B cell (primary cell): ENCODE data around the gene PLEKHG2. TPM values are rescaled to one million over a fixed set of nuclear protein-coding genes. Genes with fewer than 3 reads are reported as not detected.

Experiments used
- ATAC-seq: fragments of 200-7000 bp; cut with Tn5 transposase; one replicate; pipeline ENCODE4 v1.10.0; 2021; ENCODE audit warnings: low read depth, mild to moderate bottlenecking, moderate number of reproducible peaks, moderate library complexity
- CTCF ChIA-PET: fragments of 350-600 bp; sonication (Branson Sonifier 250); formaldehyde crosslinking; loops from one replicate; lab custom pipeline; 2021; ENCODE audit warnings: antibody characterized with exemption, inconsistent platforms; lab: Charles Lee
- POLR2A ChIA-PET: fragments of 350-600 bp; sonication (Branson Sonifier 250); formaldehyde crosslinking; loops from one replicate; lab custom pipeline; 2021; ENCODE audit warnings: antibody characterized with exemption; lab: Charles Lee
- DNase-seq: peaks from one replicate; pipeline ENCODE4 v3.0.0; 2013
- H2AFZ ChIP-seq: 2 replicates; pipeline ENCODE4 v1.6.1; 2012; ENCODE audit warnings: mild to moderate bottlenecking, low read depth, low read length; ENCODE audit not compliant: insufficient read depth, poor library complexity, severe bottlenecking
- H3K27ac ChIP-seq, 2 donors: 1 replicate in 1 of 2; 2 replicates in 1 of 2; pipeline ENCODE4 v1.5.1; 2012 to 2013; ENCODE audit warnings: low read length in 2 of 2, mild to moderate bottlenecking in 2 of 2, moderate library complexity in 1 of 2
- H3K27me3 ChIP-seq, 4 experiments: fragments of 200-600 bp in 1 of 4; sonication (generic) in 1 of 4; replicated peaks in 1 of 4; 1 replicate in 2 of 4; 2 replicates in 2 of 4; pipeline versions ENCODE4 v1.6.1 to v1.7.0; 2013 to 2016; ENCODE audit warnings: low read length in 3 of 4, mild to moderate bottlenecking in 2 of 4, mixed read lengths in 1 of 4, moderate library complexity in 1 of 4; ENCODE audit not compliant: insufficient read depth in 4 of 4, control insufficient read depth in 3 of 4; ENCODE audit errors: control extremely low read depth in 1 of 4
- H3K36me3 ChIP-seq, 2 experiments: replicated peaks in 1 of 2; 1 replicate in 1 of 2; 2 replicates in 1 of 2; pipeline versions ENCODE4 v1.6.1 to v1.7.1; 2013; ENCODE audit warnings: low read length in 1 of 2; ENCODE audit not compliant: insufficient read depth in 2 of 2, control insufficient read depth in 1 of 2; ENCODE audit errors: control extremely low read depth in 1 of 2, extremely low read depth in 1 of 2
- H3K4me1 ChIP-seq, 2 donors: fragments of 200-600 bp in 1 of 2; sonication (generic) in 1 of 2; 1 replicate in 1 of 2; 2 replicates in 1 of 2; pipeline versions ENCODE4 v1.5.1 to v1.6.1; 2013 to 2017; ENCODE audit warnings: low read length in 2 of 2; ENCODE audit not compliant: control insufficient read depth in 2 of 2, insufficient read depth in 2 of 2
- H3K4me2 ChIP-seq: replicated peaks from 2 replicates; pipeline ENCODE3; 2012; ENCODE audit warnings: mild to moderate bottlenecking, low read depth, low read length; ENCODE audit not compliant: poor library complexity, severe bottlenecking
- H3K4me3 ChIP-seq, 5 experiments: fragments of 200-600 bp in 1 of 5; sonication (generic) in 1 of 5; 1 replicate in 3 of 5; 2 replicates in 2 of 5; pipeline versions ENCODE4 v1.5.1 to v1.7.0; 2011 to 2016; ENCODE audit warnings: low read length in 4 of 5, mild to moderate bottlenecking in 4 of 5, low read depth in 2 of 5, control low read depth in 1 of 5, moderate library complexity in 1 of 5; ENCODE audit not compliant: insufficient read depth in 1 of 5; ENCODE audit errors: control extremely low read depth in 1 of 5, extremely low read depth in 1 of 5
- H3K79me2 ChIP-seq: fragments of 200-600 bp; sonication (generic); one replicate; pipeline ENCODE4 v1.6.0; 2016; ENCODE audit warnings: low read length; ENCODE audit not compliant: control insufficient read depth, insufficient read depth
- H3K9ac ChIP-seq: fragments of 200-600 bp; sonication (generic); 2 replicates; pipeline ENCODE4 v1.6.1; 2017; ENCODE audit warnings: mild to moderate bottlenecking, low read length, moderate library complexity
- H3K9me3 ChIP-seq, 3 donors: one replicate each; pipeline versions ENCODE4 v1.6.1 to v1.7.1; 2013; ENCODE audit warnings: low read length in 2 of 3; ENCODE audit not compliant: control insufficient read depth in 2 of 3, insufficient read depth in 1 of 3; ENCODE audit errors: control extremely low read depth in 1 of 3
- H4K20me1 ChIP-seq: 2 replicates; pipeline ENCODE4 v1.6.0; 2012; ENCODE audit warnings: mild to moderate bottlenecking, low read length; ENCODE audit not compliant: insufficient read depth, control insufficient read depth, poor library complexity, severe bottlenecking
- H3K27ac Mint-ChIP-seq: one replicate; pipeline ENCODE4 v1.8.0; 2021; ENCODE audit warnings: mixed read lengths
- H3K27me3 Mint-ChIP-seq: one replicate; pipeline ENCODE4 v1.8.0; 2021; ENCODE audit warnings: mixed read lengths
- H3K4me1 Mint-ChIP-seq: one replicate; pipeline ENCODE4 v1.8.0; 2021; ENCODE audit warnings: mixed read lengths
- H3K4me3 Mint-ChIP-seq: one replicate; pipeline ENCODE4 v1.8.0; 2021; ENCODE audit warnings: mixed read lengths
- H3K9me3 Mint-ChIP-seq: one replicate; pipeline ENCODE4 v1.8.0; 2022; ENCODE audit warnings: mixed read lengths; ENCODE audit not compliant: insufficient read depth
- CTCF ChIP-seq: fragments of 200-600 bp; IDR thresholded peaks from one replicate; pipeline ENCODE4 v1.8.0; 2022; ENCODE audit warnings: antibody characterized with exemption, mild to moderate bottlenecking
- EZH2 ChIP-seq: IDR thresholded peaks from 2 replicates; pipeline ENCODE4 v1.6.1; 2012; ENCODE audit warnings: borderline replicate concordance, low read depth, mild to moderate bottlenecking, moderate library complexity, low read length; ENCODE audit not compliant: insufficient read depth, poor library complexity, severe bottlenecking
- WGBS: methylation state at CpG from one replicate; pipeline ENCODE4 v1.1.5; 2013; ENCODE audit warnings: missing lambda C conversion rate; ENCODE audit not compliant: insufficient coverage; 5-methylcytosine and 5-hydroxymethylcytosine counted together
- intact Hi-C: fragments of 100-400 bp; cut with micrococcal nuclease; formaldehyde crosslinking; loops from one replicate; pipeline ENCODE4 v1.10.0; 2022
- polyA plus RNA-seq: library from polyadenylated mRNA; depleted of rRNA; stranded (reverse); fragments of >200 nt; gene quantifications from 2 replicates; pipeline ENCODE4 v1.2.3, GENCODE V29; 2012
- total RNA-seq, 2 donors: library from RNA; stranded (reverse); fragments of 120-200 nt in 1 of 2; gene quantifications; 1 replicate in 1 of 2; 2 replicates in 1 of 2; pipeline versions ENCODE4 v1.2.3 to v1.2.4, GENCODE V29; 2013 to 2022

The PLEKHG2 gene
- total and polyA plus RNA-seq, 2 donors (not counting 1 experiment from before 2014, with no cell fraction given) = 27.0 to 167 TPM

- ChIA-PET CTCF (no interaction called here), POLR2A (interaction anchor here (0.7 kb wide), 1 partner anchor 18 kb away, joined by 5 read pairs; no protein-coding TSS in a partner anchor)
- H3K4me1 ChIP-seq = peaks cover 5 to 15% of the 10 kb centered on the region in 2 donors
- no peaks in the 10 kb centered on the region for H3K9me3 ChIP-seq
- H3K79me2 ChIP-seq = peaks cover 11% of the 10 kb centered on the region
- no peak overlapping the region for H3K27ac ChIP-seq
- H3K9me3 Mint-ChIP-seq = no peaks in the 10 kb centered on the region
- no peak overlapping the region for H3K4me2 ChIP-seq
- H3K9ac ChIP-seq = no peak overlapping the region
- 0% methylated on average over 1 of the region's 9 CpGs for WGBS
- H3K4me3 Mint-ChIP-seq = no peak overlapping the region
- H3K27me3 Mint-ChIP-seq = no peaks in the 10 kb centered on the region
- H4K20me1 ChIP-seq = peaks cover 4% of the 10 kb centered on the region
- no peak overlapping the region for H2AFZ ChIP-seq
- intact Hi-C loops = no loop called here
- H3K27ac Mint-ChIP-seq = no peak overlapping the region
- peaks cover 3 to 87% of the 10 kb centered on the region in 2 experiments for H3K36me3 ChIP-seq
- ATAC-seq = no peak
- peaks cover 18% of the 10 kb centered on the region for H3K4me1 Mint-ChIP-seq
- no peaks in the 10 kb centered on the region for H3K27me3 ChIP-seq
- no peak for TF ChIP-seq CTCF
- no peak for TF ChIP-seq EZH2
- no peak overlapping the region for H3K4me3 ChIP-seq
- DNase-seq = no peak
Observed at GRCh38 chr19:39384839-39385568, 27.5 kb upstream of the PLEKHG2 start.

GRCh38 chr19:39385629-39386411 is 26.6 kb upstream of the PLEKHG2 start:
- no peak overlapping the region for H3K4me3 ChIP-seq
- CTCF ChIA-PET = no interaction called here
- intact Hi-C loops = no loop called here
- DNase-seq = no peak
- peaks cover 9% of the 10 kb centered on the region for H4K20me1 ChIP-seq
- no peaks in the 10 kb centered on the region for H3K27me3 Mint-ChIP-seq
- H2AFZ ChIP-seq = no peak overlapping the region
- H3K4me1 Mint-ChIP-seq = peaks cover 22% of the 10 kb centered on the region
- H3K9me3 ChIP-seq = no peaks in the 10 kb centered on the region
- WGBS = 94% methylated on average over 16 of the region's 20 CpGs
- TF ChIP-seq EZH2 = no peak
- no peak for TF ChIP-seq CTCF
- POLR2A ChIA-PET = no interaction called here
- H3K27ac Mint-ChIP-seq = no peak overlapping the region
- peaks cover 9 to 20% of the 10 kb centered on the region in 2 donors for H3K4me1 ChIP-seq
- no peak overlapping the region for H3K9ac ChIP-seq
- no peaks in the 10 kb centered on the region for H3K9me3 Mint-ChIP-seq
- H3K4me2 ChIP-seq = no peak overlapping the region
- H3K36me3 ChIP-seq = peaks cover 0 to 80% of the 10 kb centered on the region in 2 experiments
- no peaks in the 10 kb centered on the region for H3K27me3 ChIP-seq
- H3K79me2 ChIP-seq = peaks cover 18% of the 10 kb centered on the region
- H3K27ac ChIP-seq = no peak overlapping the region
- H3K4me3 Mint-ChIP-seq = no peak overlapping the region
- ATAC-seq = no peak
